SU-DHL-6 (cell line): ENCODE results near the gene PDXP.

Experiments used
- H2AFZ ChIP-seq: fragments of 200-600 bp; sonication (generic); 2 replicates; pipeline ENCODE4 v1.6.1; 2014; ENCODE audit warnings: low read depth, mild to moderate bottlenecking, moderate library complexity, mixed read lengths, antibody characterized with exemption, low read length; ENCODE audit not compliant: severe bottlenecking
- H3F3A ChIP-seq: fragments of 200-600 bp; shearing (Covaris generic); 2 replicates; pipeline ENCODE4 v1.6.0; 2016; ENCODE audit warnings: antibody characterized with exemption, mild to moderate bottlenecking; ENCODE audit not compliant: insufficient read depth
- H3K27ac ChIP-seq: fragments of 200-600 bp; sonication (generic); 2 replicates; pipeline ENCODE4 v1.5.1; 2016; ENCODE audit warnings: low read depth, mild to moderate bottlenecking, low read length, moderate library complexity, mixed read lengths
- H3K27me3 ChIP-seq: fragments of 200-600 bp; sonication (generic), shearing (Covaris generic); 2 replicates; pipeline ENCODE4 v1.6.0; 2014; ENCODE audit warnings: mild to moderate bottlenecking, low read length
- H3K36me3 ChIP-seq: fragments of 200-600 bp; sonication (generic); 2 replicates; pipeline ENCODE4 v1.6.1; 2014; ENCODE audit warnings: mild to moderate bottlenecking, low read length, mixed read lengths
- H3K4me2 ChIP-seq: fragments of 300-600, 200-600 bp; shearing (Covaris generic), sonication (generic); 2 replicates; pipeline ENCODE4 v1.6.0; 2014; ENCODE audit warnings: low read length, low read depth, mild to moderate bottlenecking; ENCODE audit not compliant: poor library complexity, severe bottlenecking
- H3K4me3 ChIP-seq: fragments of 200-600 bp; sonication (generic); 2 replicates; pipeline ENCODE4 v1.5.1; 2014; ENCODE audit warnings: antibody characterized with exemption, low read length, mild to moderate bottlenecking, mixed read lengths; ENCODE audit not compliant: insufficient read depth, poor library complexity, severe bottlenecking
- H3K79me2 ChIP-seq: fragments of 200-600 bp; sonication (generic); 2 replicates; pipeline ENCODE4 v1.6.1; 2014; ENCODE audit warnings: mild to moderate bottlenecking, low read length, moderate library complexity; ENCODE audit not compliant: insufficient read depth
- H3K9ac ChIP-seq: fragments of 200-600 bp; sonication (generic); 2 replicates; pipeline ENCODE4 v1.7.0; 2014; ENCODE audit warnings: mild to moderate bottlenecking, low read length
- H3K9me2 ChIP-seq: fragments of 200-600 bp; sonication (generic); replicated peaks from 2 replicates; pipeline ENCODE4 v1.6.1; 2014; ENCODE audit warnings: low read length; ENCODE audit not compliant: insufficient read depth
- H3K9me3 ChIP-seq: fragments of 200-600 bp; sonication (generic); 2 replicates; pipeline ENCODE4 v1.6.1; 2014; ENCODE audit warnings: low read length, mixed read lengths; ENCODE audit not compliant: insufficient read depth
- H4K20me1 ChIP-seq: fragments of 200-600 bp; sonication (generic); 2 replicates; pipeline ENCODE4 v1.6.1; 2014; ENCODE audit warnings: low read depth, mild to moderate bottlenecking, antibody characterized with exemption, low read length, moderate library complexity, mixed read lengths
- EZH2phosphoT487 ChIP-seq: fragments of 200-600 bp; sonication (generic), shearing (Covaris generic); conservative IDR thresholded peaks from 2 replicates; pipeline ENCODE4 v1.6.1; 2018; ENCODE audit warnings: mild to moderate bottlenecking, antibody characterized with exemption, low read length, moderate library complexity, mixed read lengths
- TF ChIP-seq, protein P1 (sequence below): fragments of 200-600 bp; sonication (generic); IDR thresholded peaks from one replicate; pipeline ENCODE4 v1.5.1; 2017; ENCODE audit warnings: antibody characterized with exemption, mild to moderate bottlenecking, low read length, moderate library complexity; ENCODE audit not compliant: insufficient read depth, poor library complexity, severe bottlenecking

Gene PDXP

DNA sequence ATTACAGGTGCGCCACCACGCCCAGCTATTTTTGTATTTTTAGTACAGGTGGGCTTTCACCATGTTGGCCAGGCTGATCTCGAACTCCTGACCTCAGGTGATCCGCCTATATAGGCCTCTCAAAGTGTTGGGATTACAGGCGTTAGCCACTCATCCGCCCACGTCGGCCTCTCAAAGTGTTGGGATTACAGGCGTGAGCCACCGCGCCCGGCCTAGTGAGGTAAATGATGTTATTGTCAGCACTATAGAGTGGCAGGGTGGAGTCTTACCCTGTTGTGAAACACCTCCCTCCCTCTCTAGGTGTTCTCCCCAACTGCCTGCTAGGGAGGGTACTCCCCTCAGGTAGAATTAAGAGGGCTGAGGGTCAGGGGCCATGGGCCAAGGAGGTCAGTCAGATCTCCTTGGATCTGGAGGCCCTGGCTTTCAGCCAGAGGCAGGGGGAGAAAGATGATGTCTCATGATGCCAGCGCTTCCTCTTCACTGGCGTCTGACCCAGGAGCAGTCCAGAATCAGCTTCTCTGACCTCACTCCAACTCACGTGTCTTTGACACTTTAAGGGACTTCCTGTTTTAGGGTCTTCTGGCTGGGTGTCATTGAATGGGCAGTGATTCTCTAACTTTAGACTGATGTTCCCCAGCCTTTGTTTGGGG lies 47.9 kb upstream of the PDXP start:
- no peaks in the 10 kb centered on the region for H3K9me2 ChIP-seq
- H3K36me3 ChIP-seq = no peaks in the 10 kb centered on the region
- H3K79me2 ChIP-seq = peaks cover 30% of the 10 kb centered on the region
- TF ChIP-seq EZH2phosphoT487 = no peak
- TF ChIP-seq, protein P1, sequence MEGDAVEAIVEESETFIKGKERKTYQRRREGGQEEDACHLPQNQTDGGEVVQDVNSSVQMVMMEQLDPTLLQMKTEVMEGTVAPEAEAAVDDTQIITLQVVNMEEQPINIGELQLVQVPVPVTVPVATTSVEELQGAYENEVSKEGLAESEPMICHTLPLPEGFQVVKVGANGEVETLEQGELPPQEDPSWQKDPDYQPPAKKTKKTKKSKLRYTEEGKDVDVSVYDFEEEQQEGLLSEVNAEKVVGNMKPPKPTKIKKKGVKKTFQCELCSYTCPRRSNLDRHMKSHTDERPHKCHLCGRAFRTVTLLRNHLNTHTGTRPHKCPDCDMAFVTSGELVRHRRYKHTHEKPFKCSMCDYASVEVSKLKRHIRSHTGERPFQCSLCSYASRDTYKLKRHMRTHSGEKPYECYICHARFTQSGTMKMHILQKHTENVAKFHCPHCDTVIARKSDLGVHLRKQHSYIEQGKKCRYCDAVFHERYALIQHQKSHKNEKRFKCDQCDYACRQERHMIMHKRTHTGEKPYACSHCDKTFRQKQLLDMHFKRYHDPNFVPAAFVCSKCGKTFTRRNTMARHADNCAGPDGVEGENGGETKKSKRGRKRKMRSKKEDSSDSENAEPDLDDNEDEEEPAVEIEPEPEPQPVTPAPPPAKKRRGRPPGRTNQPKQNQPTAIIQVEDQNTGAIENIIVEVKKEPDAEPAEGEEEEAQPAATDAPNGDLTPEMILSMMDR = no peak
- peak overlapping the region; percentile 86 for H3K9ac ChIP-seq
- H2AFZ ChIP-seq = no peak overlapping the region
- H4K20me1 ChIP-seq = no peaks in the 10 kb centered on the region
- H3F3A ChIP-seq = peaks cover 20% of the 10 kb centered on the region
- H3K9me3 ChIP-seq = no peaks in the 10 kb centered on the region
- peak overlapping the region; percentile 88 for H3K4me3 ChIP-seq
- H3K27me3 ChIP-seq = no peaks in the 10 kb centered on the region
- H3K4me2 ChIP-seq = peak overlapping the region; percentile 88
- peak overlapping the region; percentile 95 for H3K27ac ChIP-seq

DNA sequence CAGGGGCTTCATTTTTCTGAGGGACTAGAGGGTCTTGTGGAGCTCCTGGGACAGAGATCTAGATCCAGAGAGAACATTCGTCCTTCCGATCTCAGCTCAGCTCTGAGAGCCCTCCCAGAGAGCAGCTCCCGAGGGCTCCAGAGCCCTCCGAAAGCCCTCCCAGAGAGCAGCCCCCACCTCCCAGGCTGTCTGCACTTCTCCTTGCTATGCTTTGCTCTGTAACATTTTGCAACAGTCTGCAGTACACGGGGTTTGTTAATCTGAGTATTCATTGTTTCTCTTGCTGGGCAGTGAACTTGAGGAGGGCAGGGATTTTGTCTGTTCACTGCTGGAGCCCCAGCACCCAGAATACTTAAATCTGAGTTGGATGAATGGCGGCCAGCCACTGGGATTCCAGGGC lies 47.3 kb upstream of the PDXP start:
- Histone ChIP-seq H3K36me3 (no peaks in the 10 kb centered on the region), H2AFZ (no peak overlapping the region), H3K9ac (no peak overlapping the region), H3K4me2 (no peak overlapping the region), H4K20me1 (no peaks in the 10 kb centered on the region), H3K27me3 (no peaks in the 10 kb centered on the region), H3K27ac (no peak overlapping the region), H3K4me3 (no peak overlapping the region), H3F3A (peaks cover 20% of the 10 kb centered on the region), H3K9me2 (no peaks in the 10 kb centered on the region), H3K79me2 (peaks cover 30% of the 10 kb centered on the region), H3K9me3 (no peaks in the 10 kb centered on the region)
- TF ChIP-seq, protein P1 = no peak
- TF ChIP-seq EZH2phosphoT487 = no peak

DNA sequence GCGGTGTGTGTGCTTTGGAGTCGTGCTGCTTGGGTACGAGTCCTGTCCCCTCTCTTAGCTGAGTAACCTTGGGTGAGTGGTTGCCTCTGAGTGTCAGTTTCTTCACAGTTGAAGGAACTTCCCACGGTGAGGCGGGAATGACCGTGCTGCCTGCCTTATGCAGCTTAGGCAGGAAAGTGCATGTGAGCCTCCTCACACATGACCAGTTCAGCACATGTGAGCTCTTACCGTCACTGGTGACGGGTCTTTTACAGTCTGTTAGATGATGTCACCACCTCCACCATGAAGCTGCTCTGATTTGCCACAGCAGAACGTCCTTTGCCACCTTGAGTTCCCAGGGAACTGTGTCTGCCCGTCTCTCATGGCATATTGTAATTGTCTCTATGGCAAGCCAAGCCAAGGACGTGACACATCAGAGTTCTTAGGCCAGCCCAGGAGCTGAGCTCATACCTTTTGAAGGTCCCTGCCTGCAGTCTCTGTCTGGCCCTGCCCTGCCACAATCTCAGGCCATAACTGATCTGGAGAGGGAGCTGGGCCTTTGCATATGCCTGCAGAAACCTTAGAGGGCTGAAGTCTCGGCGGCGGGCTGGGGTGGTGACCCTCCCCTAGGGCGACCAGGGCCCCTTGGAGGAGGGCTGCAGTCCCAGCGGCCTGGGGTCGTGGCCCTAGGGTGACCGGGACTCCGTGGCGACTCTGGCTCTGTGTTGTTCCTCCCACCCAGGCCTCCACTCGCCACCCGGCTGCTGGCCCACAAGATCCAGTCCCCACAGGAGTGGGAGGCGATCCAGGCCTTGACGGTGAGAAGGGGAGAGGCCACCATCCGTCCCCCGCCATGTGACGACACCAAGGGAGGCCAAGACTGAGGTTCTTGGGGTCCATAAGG lies 42.1 kb upstream of the PDXP start:
- Histone ChIP-seq H3K9me2 (no peaks in the 10 kb centered on the region), H3K4me3 (no peak overlapping the region), H2AFZ (no peak overlapping the region), H3K9me3 (no peaks in the 10 kb centered on the region), H4K20me1 (no peaks in the 10 kb centered on the region), H3K79me2 (peaks cover 4% of the 10 kb centered on the region), H3K9ac (no peak overlapping the region), H3K27me3 (no peaks in the 10 kb centered on the region), H3F3A (no peaks in the 10 kb centered on the region), H3K27ac (no peak overlapping the region; the same call in 1 of the 2 replicates), H3K36me3 (no peaks in the 10 kb centered on the region), H3K4me2 (no peak overlapping the region)
- no peak for TF ChIP-seq EZH2phosphoT487
- TF ChIP-seq, protein P1 = no peak
